ENCODE data around the gene CABLES1. TPM values are rescaled to one million over a fixed set of nuclear protein-coding genes. Genes with fewer than 3 reads are reported as not detected.
A peak's percentile ranks its signal among the peaks of the same experiment; 100 is the strongest.

CABLES1 gene
- total RNA-seq, 2 donors from 2014 or later, result 0.73 TPM; not detected in 1

GRCh38 chr18:23247896-23248295, 112.6 kb downstream of the CABLES1 start:
- Mint-ChIP-seq H3K4me3 (no peak overlapping the region), H3K27ac (no peak overlapping the region), H3K4me1 (peaks cover 5% of the 10 kb centered on the region), H3K36me3 (ENCODE audit: low read depth) (no peaks in the 10 kb centered on the region), H3K27me3 (no peaks in the 10 kb centered on the region)
- no peaks in the 10 kb centered on the region for H3K9me3 ChIP-seq (ENCODE audit: control insufficient read depth, low read length, poor library complexity, severe bottlenecking)
- DNase-seq (no peak), ATAC-seq (no peak)

DNA sequence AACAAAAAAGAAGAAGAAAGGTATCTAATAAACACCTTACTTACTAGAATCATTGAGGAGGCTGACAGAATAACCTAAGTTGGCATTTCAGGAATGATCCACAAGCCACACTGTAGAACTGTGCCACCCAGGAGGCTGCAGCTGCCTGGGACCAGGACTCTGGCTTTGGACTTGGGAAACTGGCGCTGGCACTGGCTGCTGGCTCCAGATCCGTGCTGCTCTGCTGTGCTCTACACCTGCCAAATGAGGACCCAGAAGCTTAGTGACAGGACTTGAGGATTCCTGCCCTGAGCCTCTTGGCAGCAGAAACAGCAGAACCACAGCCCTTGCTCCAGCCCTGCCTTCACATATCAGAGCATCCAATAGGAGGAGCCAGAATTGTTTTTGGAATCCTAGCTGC, 113.5 kb downstream of the CABLES1 start:
- Mint-ChIP-seq H3K4me3 (no peak overlapping the region), H3K27me3 (no peaks in the 10 kb centered on the region), H3K36me3 (ENCODE audit: low read depth) (no peaks in the 10 kb centered on the region), H3K4me1 (peaks cover 5% of the 10 kb centered on the region), H3K27ac (no peak overlapping the region)
- H3K9me3 ChIP-seq (ENCODE audit: control insufficient read depth, low read length, poor library complexity, severe bottlenecking), result no peaks in the 10 kb centered on the region
- ATAC-seq, result no peak
- no peak for DNase-seq

DNA sequence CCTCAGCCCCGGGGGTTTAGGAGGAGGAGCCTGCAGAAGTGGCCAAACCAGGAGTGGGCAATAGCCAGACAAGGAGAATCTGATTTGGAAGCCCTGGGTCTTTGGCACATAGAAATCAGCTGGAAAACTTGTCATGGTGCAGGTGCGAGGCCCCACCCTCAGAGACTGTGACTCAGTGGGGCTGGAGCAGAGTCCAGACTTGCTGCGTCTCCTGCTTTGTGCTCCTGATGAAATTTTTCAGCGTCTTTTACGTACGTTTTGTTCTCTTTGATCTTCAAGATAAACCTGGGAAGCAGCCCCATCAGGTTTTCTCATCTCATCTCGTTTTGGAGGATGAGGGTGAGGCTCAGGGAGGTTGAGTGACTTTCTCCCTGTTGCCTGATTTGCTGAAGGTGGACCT, 114.1 kb downstream of the CABLES1 start:
- no peak overlapping the region for H3K27ac Mint-ChIP-seq
- H3K27me3 Mint-ChIP-seq, result no peaks in the 10 kb centered on the region
- no peaks in the 10 kb centered on the region for H3K9me3 ChIP-seq (ENCODE audit: control insufficient read depth, low read length, poor library complexity, severe bottlenecking)
- ATAC-seq, result no peak
- DNase-seq, result no peak
- H3K36me3 Mint-ChIP-seq (ENCODE audit: low read depth), result no peaks in the 10 kb centered on the region
- peaks cover 5% of the 10 kb centered on the region for H3K4me1 Mint-ChIP-seq
- no peak overlapping the region for H3K4me3 Mint-ChIP-seq

DNA sequence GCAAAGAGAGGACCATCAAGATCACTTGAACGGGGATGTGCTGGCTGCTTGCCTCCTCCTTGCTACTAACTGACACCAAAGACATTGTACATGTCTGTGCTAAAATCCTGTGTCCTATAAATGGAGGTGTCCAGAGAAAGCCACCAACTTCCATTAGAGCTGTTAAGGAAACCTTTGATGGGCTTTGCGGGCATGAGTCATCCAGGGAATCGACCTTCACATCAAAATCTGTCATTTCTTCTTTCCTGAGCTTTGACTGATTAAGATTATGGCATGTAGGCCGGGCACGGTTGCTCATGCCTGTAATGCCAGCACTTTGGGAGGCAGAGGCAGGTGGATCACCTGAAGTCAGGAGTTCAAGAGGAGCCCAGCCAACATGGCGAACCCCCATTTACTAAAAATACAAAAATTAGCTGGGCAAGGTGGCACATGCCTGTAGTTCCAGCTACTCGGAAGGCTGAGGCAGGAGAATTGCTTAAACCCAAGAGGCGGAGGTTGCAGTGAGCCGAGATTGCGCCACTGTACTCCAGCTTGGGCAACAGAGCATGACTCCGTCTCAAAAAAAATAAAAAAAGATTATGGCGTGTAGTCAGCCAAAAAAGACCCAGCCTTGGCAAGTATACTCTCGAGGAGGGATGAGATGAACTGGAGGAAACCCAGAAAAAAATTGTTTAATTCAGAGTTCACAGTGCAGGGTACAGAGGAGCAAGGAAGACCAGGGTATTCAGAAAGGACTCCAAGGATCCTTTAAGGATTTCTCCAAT, 115.8 kb downstream of the CABLES1 start:
- no peak overlapping the region for H3K4me3 Mint-ChIP-seq
- H3K36me3 Mint-ChIP-seq (ENCODE audit: low read depth), result no peaks in the 10 kb centered on the region
- H3K27ac Mint-ChIP-seq, result no peak overlapping the region
- peaks cover 5% of the 10 kb centered on the region for H3K4me1 Mint-ChIP-seq
- H3K9me3 ChIP-seq (ENCODE audit: control insufficient read depth, low read length, poor library complexity, severe bottlenecking), result no peaks in the 10 kb centered on the region
- peak; percentile 42 for ATAC-seq
- no peaks in the 10 kb centered on the region for H3K27me3 Mint-ChIP-seq
- no peak for DNase-seq

GRCh38 chr18:23253630-23254029, 118.3 kb downstream of the CABLES1 start:
- H3K4me1 Mint-ChIP-seq, result peaks cover 5% of the 10 kb centered on the region
- no peaks in the 10 kb centered on the region for H3K36me3 Mint-ChIP-seq (ENCODE audit: low read depth)
- H3K4me3 Mint-ChIP-seq, result no peak overlapping the region
- no peak overlapping the region for H3K27ac Mint-ChIP-seq
- DNase-seq (no peak), ATAC-seq (no peak)
- peaks cover 10% of the 10 kb centered on the region for H3K27me3 Mint-ChIP-seq
- no peaks in the 10 kb centered on the region for H3K9me3 ChIP-seq (ENCODE audit: control insufficient read depth, low read length, poor library complexity, severe bottlenecking)

- H3K4me3 Mint-ChIP-seq, result no peak overlapping the region
- ATAC-seq (no peak), DNase-seq (no peak)
- no peaks in the 10 kb centered on the region for H3K9me3 ChIP-seq (ENCODE audit: control insufficient read depth, low read length, poor library complexity, severe bottlenecking)
- H3K4me1 Mint-ChIP-seq, result peaks cover 11% of the 10 kb centered on the region
- H3K27ac Mint-ChIP-seq, result no peak overlapping the region
- H3K36me3 Mint-ChIP-seq (ENCODE audit: low read depth), result no peaks in the 10 kb centered on the region
- peaks cover 25% of the 10 kb centered on the region for H3K27me3 Mint-ChIP-seq
Observed at GRCh38 chr18:23257137-23257536, 121.9 kb downstream of the CABLES1 start.

- no peaks in the 10 kb centered on the region for H3K36me3 Mint-ChIP-seq (ENCODE audit: low read depth)
- H3K4me1 Mint-ChIP-seq, result peaks cover 11% of the 10 kb centered on the region
- DNase-seq (no peak), ATAC-seq (peak; percentile 23)
- peaks cover 25% of the 10 kb centered on the region for H3K27me3 Mint-ChIP-seq
- H3K9me3 ChIP-seq (ENCODE audit: control insufficient read depth, low read length, poor library complexity, severe bottlenecking), result no peaks in the 10 kb centered on the region
- H3K4me3 Mint-ChIP-seq, result no peak overlapping the region
- H3K27ac Mint-ChIP-seq, result no peak overlapping the region
Observed at GRCh38 chr18:23257686-23258565, 122.6 kb downstream of the CABLES1 start.

- H3K36me3 Mint-ChIP-seq (ENCODE audit: low read depth), result no peaks in the 10 kb centered on the region
- peaks cover 25% of the 10 kb centered on the region for H3K27me3 Mint-ChIP-seq
- no peaks in the 10 kb centered on the region for H3K9me3 ChIP-seq (ENCODE audit: control insufficient read depth, low read length, poor library complexity, severe bottlenecking)
- peaks cover 11% of the 10 kb centered on the region for H3K4me1 Mint-ChIP-seq
- H3K27ac Mint-ChIP-seq, result peak overlapping the region; percentile 71
- DNase-seq (no peak), ATAC-seq (no peak)
- peak overlapping the region; percentile 19 for H3K4me3 Mint-ChIP-seq
Observed at GRCh38 chr18:23258566-23259469, 123.5 kb downstream of the CABLES1 start.

DNA sequence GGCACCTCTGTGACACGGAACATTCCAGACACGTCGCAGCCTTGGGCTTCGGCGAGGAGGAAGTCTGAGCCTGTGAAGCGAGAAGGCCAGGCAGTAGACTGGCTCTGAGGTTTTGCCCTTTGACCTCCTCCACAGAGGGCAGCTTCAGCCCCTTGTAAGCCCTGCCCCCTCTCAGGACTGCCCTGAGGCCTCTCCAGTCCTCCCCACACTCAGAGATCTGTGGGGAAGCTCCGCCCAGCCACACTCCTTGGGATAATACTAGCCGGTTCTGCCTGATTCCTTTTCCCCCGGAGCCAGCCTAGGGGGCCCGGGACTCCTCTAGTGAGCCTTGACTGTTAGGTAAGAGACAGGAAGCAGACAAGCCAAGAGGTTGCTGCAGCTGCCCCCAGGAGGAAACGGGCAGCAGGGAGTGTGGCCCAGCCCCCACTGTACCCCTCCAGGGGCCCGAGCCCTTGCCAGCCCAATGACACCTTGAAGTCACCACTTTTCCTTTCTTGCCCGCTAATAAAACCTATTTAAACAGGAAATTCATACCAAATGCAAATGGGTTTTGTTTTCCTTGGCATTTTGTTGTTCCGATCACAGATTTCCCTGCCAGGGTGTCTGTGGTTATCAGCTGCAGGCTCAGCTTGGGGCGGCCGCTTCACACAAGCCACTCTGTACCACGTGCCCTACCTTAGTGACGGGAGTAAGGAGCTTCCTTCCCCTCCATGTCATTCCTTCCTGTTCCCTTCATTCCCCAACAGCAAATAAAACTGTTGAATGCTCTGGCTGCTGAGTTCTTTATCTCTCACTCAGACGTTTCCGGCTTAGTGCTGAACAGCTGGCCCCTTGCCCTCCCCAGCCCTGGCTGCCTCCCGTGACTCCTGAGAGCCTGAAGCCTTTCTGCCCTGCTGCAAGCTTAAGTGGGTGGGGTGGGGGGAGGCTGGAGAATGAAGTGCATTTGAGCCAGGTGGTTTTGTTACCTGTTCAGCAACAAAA, 124.7 kb downstream of the CABLES1 start:
- Mint-ChIP-seq H3K27me3 (peaks cover 25% of the 10 kb centered on the region), H3K36me3 (ENCODE audit: low read depth) (no peaks in the 10 kb centered on the region), H3K27ac (peak overlapping the region; percentile 71), H3K4me3 (peak overlapping the region; percentile 73), H3K4me1 (peaks cover 11% of the 10 kb centered on the region)
- peak; percentile 50 for ATAC-seq
- DNase-seq, result no peak
- H3K9me3 ChIP-seq (ENCODE audit: control insufficient read depth, low read length, poor library complexity, severe bottlenecking), result no peaks in the 10 kb centered on the region

GRCh38 chr18:23260926-23261590, 125.8 kb downstream of the CABLES1 start:
- DNase-seq, result no peak
- peaks cover 11% of the 10 kb centered on the region for H3K4me1 Mint-ChIP-seq
- peak overlapping the region; percentile 71 for H3K27ac Mint-ChIP-seq
- H3K4me3 Mint-ChIP-seq, result no peak overlapping the region
- H3K9me3 ChIP-seq (ENCODE audit: control insufficient read depth, low read length, poor library complexity, severe bottlenecking), result no peaks in the 10 kb centered on the region
- no peak for ATAC-seq
- H3K36me3 Mint-ChIP-seq (ENCODE audit: low read depth), result no peaks in the 10 kb centered on the region
- H3K27me3 Mint-ChIP-seq, result peaks cover 25% of the 10 kb centered on the region

- H3K27ac Mint-ChIP-seq, result no peak overlapping the region
- H3K36me3 Mint-ChIP-seq (ENCODE audit: low read depth), result no peaks in the 10 kb centered on the region
- no peaks in the 10 kb centered on the region for H3K9me3 ChIP-seq (ENCODE audit: control insufficient read depth, low read length, poor library complexity, severe bottlenecking)
- DNase-seq (no peak), ATAC-seq (no peak)
- peaks cover 16% of the 10 kb centered on the region for H3K27me3 Mint-ChIP-seq
- no peak overlapping the region for H3K4me3 Mint-ChIP-seq
- H3K4me1 Mint-ChIP-seq, result peaks cover 11% of the 10 kb centered on the region
Observed at GRCh38 chr18:23263551-23264235, 128.4 kb downstream of the CABLES1 start.

Measured in T-helper 17 cell (primary cell).